ENCODE results near the gene ABLIM3. TPM values are rescaled to one million over a fixed set of nuclear protein-coding genes. Genes with fewer than 3 reads are reported as not detected.

The ABLIM3 gene
- total RNA-seq (1.9 and 2.1 TPM in 2 replicates), polyA plus RNA-seq (1.1 and 2.4 TPM in 2 replicates)

GRCh38 chr5:149141224-149141956 lies at the start of gene ABLIM3:
Gene ABLIM3 (plus strand): TSS chr5:149141493. CDS start chr5:149142096, 603 bp downstream.
- peaks cover 26% of the 10 kb centered on the region for H3K27me3 ChIP-seq
- peak within 1 kb of the TSS; percentile 56 for H3K4me3 ChIP-seq
- peak; percentile 73 to 76 for DNase-seq (ENCODE audit: low read depth in 1 of 2, low spot score in 1 of 2)
- no peaks in the 10 kb centered on the region for H3K36me3 ChIP-seq
- no peaks in the 10 kb centered on the region for H3K9me3 ChIP-seq (ENCODE audit: low read depth)
- peak; percentile 91 for TF ChIP-seq CTCF (IDR thresholded peaks at IDR 0.05; ENCODE audit: low read depth, low read length)
- no peak within 1 kb of the TSS for H3K27ac ChIP-seq
- H3K4me1 ChIP-seq (ENCODE audit: low read depth) = no peaks in the 10 kb centered on the region

GRCh38 chr5:149093625-149094024 lies 47.7 kb upstream of the ABLIM3 start:
- no peak for DNase-seq (ENCODE audit: low read depth in 1 of 2, low spot score in 1 of 2)
- TF ChIP-seq CTCF (IDR thresholded peaks at IDR 0.05; ENCODE audit: low read depth, low read length) = no peak
- Histone ChIP-seq H3K27me3 (no peaks in the 10 kb centered on the region), H3K36me3 (no peaks in the 10 kb centered on the region), H3K4me3 (no peak overlapping the region), H3K9me3 (ENCODE audit: low read depth) (no peaks in the 10 kb centered on the region), H3K27ac (no peak overlapping the region), H3K4me1 (ENCODE audit: low read depth) (no peaks in the 10 kb centered on the region)

GRCh38 chr5:149094996-149095395 lies 46.3 kb upstream of the ABLIM3 start:
- Histone ChIP-seq H3K4me1 (ENCODE audit: low read depth) (no peaks in the 10 kb centered on the region), H3K36me3 (no peaks in the 10 kb centered on the region), H3K27me3 (no peaks in the 10 kb centered on the region), H3K4me3 (no peak overlapping the region), H3K9me3 (ENCODE audit: low read depth) (no peaks in the 10 kb centered on the region), H3K27ac (no peak overlapping the region)
- no peak for DNase-seq (ENCODE audit: low read depth in 1 of 2, low spot score in 1 of 2)
- TF ChIP-seq CTCF (IDR thresholded peaks at IDR 0.05; ENCODE audit: low read depth, low read length) = no peak

GRCh38 chr5:149099920-149100319 lies 41.4 kb upstream of the ABLIM3 start:
- H3K4me3 ChIP-seq = no peak overlapping the region
- TF ChIP-seq CTCF (IDR thresholded peaks at IDR 0.05; ENCODE audit: low read depth, low read length) = no peak
- H3K27me3 ChIP-seq = no peaks in the 10 kb centered on the region
- H3K9me3 ChIP-seq (ENCODE audit: low read depth) = no peaks in the 10 kb centered on the region
- H3K4me1 ChIP-seq (ENCODE audit: low read depth) = no peaks in the 10 kb centered on the region
- H3K36me3 ChIP-seq = no peaks in the 10 kb centered on the region
- no peak overlapping the region for H3K27ac ChIP-seq
- no peak for DNase-seq (ENCODE audit: low read depth in 1 of 2, low spot score in 1 of 2)

GRCh38 chr5:149100331-149100730 lies 41.0 kb upstream of the ABLIM3 start:
- H3K27ac ChIP-seq = no peak overlapping the region
- no peaks in the 10 kb centered on the region for H3K36me3 ChIP-seq
- DNase-seq (ENCODE audit: low read depth in 1 of 2, low spot score in 1 of 2) = no peak
- H3K4me3 ChIP-seq = no peak overlapping the region
- H3K9me3 ChIP-seq (ENCODE audit: low read depth) = no peaks in the 10 kb centered on the region
- no peaks in the 10 kb centered on the region for H3K4me1 ChIP-seq (ENCODE audit: low read depth)
- H3K27me3 ChIP-seq = no peaks in the 10 kb centered on the region
- TF ChIP-seq CTCF (IDR thresholded peaks at IDR 0.05; ENCODE audit: low read depth, low read length) = no peak
